CD14-positive monocyte (primary cell): ENCODE results near the gene JAK1. TPM values are rescaled to one million over a fixed set of nuclear protein-coding genes. Genes with fewer than 3 reads are reported as not detected.

Experiments
- DNase-seq, 3 donors: peaks; one replicate each; pipeline ENCODE4 v3.0.0-alpha.2; 2011 to 2022
- H2AFZ ChIP-seq: 2 replicates; pipeline ENCODE4 v1.6.0; 2012; ENCODE audit warnings: mild to moderate bottlenecking, low read depth, low read length, inconsistent platforms; ENCODE audit not compliant: insufficient read depth, poor library complexity, severe bottlenecking
- H3K27ac ChIP-seq, 2 donors: 1 replicate in 1 of 2; 2 replicates in 1 of 2; pipeline ENCODE4 v1.5.1; 2012 to 2013; ENCODE audit warnings: low read length in 2 of 2, control low read depth in 1 of 2, inconsistent platforms in 1 of 2, low read depth in 1 of 2, mild to moderate bottlenecking in 1 of 2
- H3K27me3 ChIP-seq, 2 donors: one replicate each; pipeline versions ENCODE4 v1.6.0 to v1.6.1; 2011 to 2013; ENCODE audit warnings: low read length in 2 of 2; ENCODE audit not compliant: control insufficient read depth in 2 of 2, insufficient read depth in 2 of 2
- H3K36me3 ChIP-seq, 2 donors: replicated peaks in 1 of 2; 1 replicate in 1 of 2; 2 replicates in 1 of 2; pipeline versions ENCODE4 v1.5.1 to v1.6.1; 2012 to 2013; ENCODE audit warnings: low read length in 2 of 2, control low read depth in 1 of 2, inconsistent platforms in 1 of 2, mild to moderate bottlenecking in 1 of 2; ENCODE audit not compliant: insufficient read depth in 2 of 2, control insufficient read depth in 1 of 2
- H3K4me1 ChIP-seq, 2 donors: 1 replicate in 1 of 2; 2 replicates in 1 of 2; pipeline versions ENCODE4 v1.5.1 to v1.6.1; 2012 to 2013; ENCODE audit warnings: low read length in 2 of 2, control low read depth in 1 of 2, inconsistent platforms in 1 of 2, mild to moderate bottlenecking in 1 of 2, moderate library complexity in 1 of 2; ENCODE audit not compliant: insufficient read depth in 2 of 2, control insufficient read depth in 1 of 2
- H3K4me2 ChIP-seq: replicated peaks from 2 replicates; pipeline ENCODE3; 2012; ENCODE audit warnings: low read length, moderate library complexity, mild to moderate bottlenecking; ENCODE audit not compliant: poor library complexity, severe bottlenecking; ENCODE audit errors: extremely low read depth
- H3K4me3 ChIP-seq, 3 experiments: fragments of 200-600 bp in 1 of 3; sonication (generic) in 1 of 3; replicated peaks in 1 of 3; 1 replicate in 2 of 3; 2 replicates in 1 of 3; pipeline ENCODE4 v1.5.1; 2011 to 2013; ENCODE audit warnings: low read length in 3 of 3, mild to moderate bottlenecking in 3 of 3, control low read depth in 2 of 3, low read depth in 2 of 3, inconsistent platforms in 1 of 3, moderate library complexity in 1 of 3
- H3K79me2 ChIP-seq: 2 replicates; pipeline ENCODE4 v1.6.0; 2012; ENCODE audit warnings: mild to moderate bottlenecking, control low read depth, inconsistent platforms, low read length, moderate library complexity; ENCODE audit not compliant: insufficient read depth
- H3K9ac ChIP-seq: 2 replicates; pipeline ENCODE4 v1.6.0; 2017; ENCODE audit warnings: low read length, mild to moderate bottlenecking; ENCODE audit not compliant: insufficient read depth, poor library complexity, severe bottlenecking
- H3K9me3 ChIP-seq, 2 donors: replicated peaks in 1 of 2; 1 replicate in 1 of 2; 2 replicates in 1 of 2; pipeline versions ENCODE4 v1.5.1 to v1.6.1; 2012 to 2013; ENCODE audit warnings: low read length in 2 of 2, control low read depth in 1 of 2; ENCODE audit not compliant: control insufficient read depth in 1 of 2, insufficient read depth in 1 of 2
- H4K20me1 ChIP-seq: 2 replicates; pipeline ENCODE4 v1.6.0; 2012; ENCODE audit warnings: mild to moderate bottlenecking, low read length, control low read depth, moderate library complexity; ENCODE audit not compliant: insufficient read depth
- H3K27ac Mint-ChIP-seq, 7 donors: one replicate each; pipeline ENCODE4 v1.8.0; 2020; ENCODE audit warnings: mild to moderate bottlenecking in 7 of 7, mixed read lengths in 7 of 7, moderate library complexity in 6 of 7, inconsistent platforms in 2 of 7
- H3K27me3 Mint-ChIP-seq, 3 donors: one replicate each; pipeline ENCODE4 v1.8.0; 2021 to 2022; ENCODE audit warnings: low read depth in 3 of 3, mild to moderate bottlenecking in 3 of 3, mixed read lengths in 3 of 3, moderate library complexity in 3 of 3, inconsistent platforms in 1 of 3
- H3K36me3 Mint-ChIP-seq, 2 donors: one replicate each; pipeline ENCODE4 v1.8.0; 2020; ENCODE audit warnings: mixed read lengths in 2 of 2, inconsistent platforms in 1 of 2, mild to moderate bottlenecking in 1 of 2
- H3K4me1 Mint-ChIP-seq: one replicate; pipeline ENCODE4 v1.8.0; 2020; ENCODE audit warnings: mild to moderate bottlenecking, mixed read lengths
- H3K4me3 Mint-ChIP-seq, 2 donors: one replicate each; pipeline ENCODE4 v1.8.0; 2020; ENCODE audit warnings: mild to moderate bottlenecking in 2 of 2, mixed read lengths in 2 of 2, moderate library complexity in 1 of 2
- H3K9me3 Mint-ChIP-seq, 7 donors: one replicate each; pipeline ENCODE4 v1.8.0; 2020 to 2022; ENCODE audit warnings: mixed read lengths in 7 of 7, mild to moderate bottlenecking in 6 of 7, moderate library complexity in 6 of 7, inconsistent platforms in 2 of 7
- WGBS: methylation state at CpG from one replicate; pipeline ENCODE4 v1.1.5; 2013; ENCODE audit warnings: missing lambda C conversion rate; ENCODE audit not compliant: insufficient coverage; 5-methylcytosine and 5-hydroxymethylcytosine counted together
- intact Hi-C, 2 donors: fragments of 100-400 bp; cut with micrococcal nuclease; formaldehyde crosslinking; loops; one replicate each; pipeline versions ENCODE4 v1.15.0 to v1.15.1; 2023
- polyA plus RNA-seq, 3 donors: library from polyadenylated mRNA; depleted of rRNA in 1 of 3; unstranded in 2 of 3; stranded (reverse) in 1 of 3; fragments of 300-500 nt in 2 of 3; fragments of >200 nt in 1 of 3; fragmentation: Illumina TruSeq in 2 of 3; gene quantifications; 1 replicate in 2 of 3; 2 replicates in 1 of 3; pipeline ENCODE4 v1.2.3, GENCODE V29; 2012 to 2021
- TF ChIP-seq, protein P1 (sequence below): fragments of 200-600 bp; IDR thresholded peaks from one replicate; pipeline ENCODE4 v1.8.0; 2022; ENCODE audit warnings: antibody characterized with exemption, mild to moderate bottlenecking

Gene JAK1
- polyA plus RNA-seq, 3 donors: 43.1 to 76.2 (median 72.6) TPM

DNA sequence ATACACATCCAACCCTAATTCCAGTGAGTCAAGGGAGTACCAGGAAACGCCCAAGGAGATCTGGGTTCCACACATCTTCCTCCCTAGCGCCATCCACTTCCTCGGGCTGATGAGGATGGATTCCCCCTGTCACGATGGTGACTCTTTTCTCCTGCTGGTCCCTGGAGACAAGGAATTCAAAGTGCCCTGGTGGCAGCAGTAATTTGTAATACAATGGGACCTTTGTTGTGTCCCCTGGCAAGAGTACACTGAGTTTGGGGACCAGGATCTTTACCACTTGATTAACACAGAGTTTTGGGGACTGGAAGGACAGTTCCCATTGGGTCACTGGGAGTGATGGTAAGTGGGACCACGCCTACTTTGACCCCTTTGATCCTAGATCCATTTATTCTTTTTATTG is 9.4 kb upstream of the JAK1 start:
- Histone ChIP-seq H2AFZ (no peak overlapping the region), H4K20me1 (no peaks in the 10 kb centered on the region), H3K4me1 (no peaks in the 10 kb centered on the region), H3K79me2 (no peaks in the 10 kb centered on the region), H3K9ac (no peak overlapping the region), H3K36me3 (no peaks in the 10 kb centered on the region), H3K4me2 (no peak overlapping the region), H3K27ac (no peak overlapping the region), H3K9me3 (no peaks in the 10 kb centered on the region), H3K27me3 (no peaks in the 10 kb centered on the region), H3K4me3 (no peak overlapping the region)
- Mint-ChIP-seq H3K27ac (no peak overlapping the region), H3K4me3 (no peak overlapping the region), H3K4me1 (no peaks in the 10 kb centered on the region), H3K9me3 (peaks cover 0 to 3% (median 0%) of the 10 kb centered on the region in 7 donors), H3K36me3 (no peaks in the 10 kb centered on the region), H3K27me3 (peaks cover 0 to 2% (median 0%) of the 10 kb centered on the region in 3 donors)
- intact Hi-C loops: no loop called here
- no peak for DNase-seq
- WGBS: no CpG with 5 or more reads among the region's 5 CpGs
- TF ChIP-seq, protein P1, sequence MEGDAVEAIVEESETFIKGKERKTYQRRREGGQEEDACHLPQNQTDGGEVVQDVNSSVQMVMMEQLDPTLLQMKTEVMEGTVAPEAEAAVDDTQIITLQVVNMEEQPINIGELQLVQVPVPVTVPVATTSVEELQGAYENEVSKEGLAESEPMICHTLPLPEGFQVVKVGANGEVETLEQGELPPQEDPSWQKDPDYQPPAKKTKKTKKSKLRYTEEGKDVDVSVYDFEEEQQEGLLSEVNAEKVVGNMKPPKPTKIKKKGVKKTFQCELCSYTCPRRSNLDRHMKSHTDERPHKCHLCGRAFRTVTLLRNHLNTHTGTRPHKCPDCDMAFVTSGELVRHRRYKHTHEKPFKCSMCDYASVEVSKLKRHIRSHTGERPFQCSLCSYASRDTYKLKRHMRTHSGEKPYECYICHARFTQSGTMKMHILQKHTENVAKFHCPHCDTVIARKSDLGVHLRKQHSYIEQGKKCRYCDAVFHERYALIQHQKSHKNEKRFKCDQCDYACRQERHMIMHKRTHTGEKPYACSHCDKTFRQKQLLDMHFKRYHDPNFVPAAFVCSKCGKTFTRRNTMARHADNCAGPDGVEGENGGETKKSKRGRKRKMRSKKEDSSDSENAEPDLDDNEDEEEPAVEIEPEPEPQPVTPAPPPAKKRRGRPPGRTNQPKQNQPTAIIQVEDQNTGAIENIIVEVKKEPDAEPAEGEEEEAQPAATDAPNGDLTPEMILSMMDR: no peak

DNA sequence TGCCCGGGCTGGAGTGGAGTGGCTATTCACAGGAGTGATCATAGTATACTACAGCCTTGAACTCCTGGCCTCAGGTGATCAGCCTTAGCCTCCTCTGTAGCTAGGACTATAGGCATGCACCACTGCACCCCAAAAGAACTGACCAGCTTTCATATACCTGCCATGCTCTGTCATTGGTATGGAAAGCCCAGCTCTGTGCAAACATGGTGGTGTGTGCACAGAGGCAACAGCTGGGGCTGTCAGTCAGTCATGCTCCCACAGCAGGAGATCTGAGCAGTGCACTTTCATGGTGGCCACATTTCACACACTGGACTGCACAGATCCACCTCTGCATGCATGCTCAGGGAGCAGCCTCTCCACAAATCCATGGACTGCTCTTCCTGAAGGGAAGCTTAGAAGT is 8.8 kb upstream of the JAK1 start:
- Histone ChIP-seq H3K36me3 (no peaks in the 10 kb centered on the region), H3K79me2 (no peaks in the 10 kb centered on the region), H3K4me2 (no peak overlapping the region), H2AFZ (no peak overlapping the region), H3K4me3 (no peak overlapping the region), H3K27ac (no peak overlapping the region), H3K4me1 (no peaks in the 10 kb centered on the region), H3K9ac (no peak overlapping the region), H3K9me3 (no peaks in the 10 kb centered on the region), H4K20me1 (no peaks in the 10 kb centered on the region), H3K27me3 (no peaks in the 10 kb centered on the region)
- Mint-ChIP-seq H3K9me3 (no peaks in the 10 kb centered on the region), H3K27ac (no peak overlapping the region), H3K36me3 (no peaks in the 10 kb centered on the region), H3K27me3 (peaks cover 0 to 2% (median 0%) of the 10 kb centered on the region in 3 donors), H3K4me1 (no peaks in the 10 kb centered on the region), H3K4me3 (no peak overlapping the region)
- TF ChIP-seq, protein P1: no peak
- no CpG with 5 or more reads among the region's 1 CpG for WGBS
- intact Hi-C loops: no loop called here
- DNase-seq: no peak
